HUDEP-2 (cell line): ENCODE data around the gene NCAPD2.
"Not testable (repeated sequence)": the region's sequence is repeated elsewhere in the genome, so short reads cannot be mapped to it uniquely, and the experiment has no call there.

ENCODE experiments used
- DNase-seq, 76 experiments: peaks; one replicate each; lab custom pipeline; 2025; ENCODE audit not compliant: unreplicated experiment in 76 of 76; lab: John Stamatoyannopoulos, UW

The NCAPD2 gene

GRCh38 chr12:6462234-6462995 is 31.5 kb upstream of the NCAPD2 start:
- DNase-seq: no peak

GRCh38 chr12:6463216-6463615 is 30.7 kb upstream of the NCAPD2 start:
- no peak for DNase-seq

GRCh38 chr12:6463858-6464257 is 30.0 kb upstream of the NCAPD2 start:
- no peak for DNase-seq

GRCh38 chr12:6464531-6464930 is 29.4 kb upstream of the NCAPD2 start:
- no peak for DNase-seq

- peak in 46 of 76 experiments; percentile 4 to 67 (median 28) for DNase-seq
These were observed 28.3 kb upstream of the NCAPD2 start for GRCh38 chr12:6465467-6466183.

- no peak for DNase-seq
These were observed 27.7 kb upstream of the NCAPD2 start for GRCh38 chr12:6466184-6466573.

GRCh38 chr12:6466751-6467150 is 27.2 kb upstream of the NCAPD2 start:
- DNase-seq: not testable (repeated sequence)

GRCh38 chr12:6467571-6468282 is 26.2 kb upstream of the NCAPD2 start:
- not testable (repeated sequence) for DNase-seq

- no peak for DNase-seq
These were observed 25.7 kb upstream of the NCAPD2 start for GRCh38 chr12:6468283-6468575.

- DNase-seq: peak in 42 of 76 experiments; percentile 1 to 54 (median 24)
These were observed 24.8 kb upstream of the NCAPD2 start for GRCh38 chr12:6469092-6469491.

- DNase-seq: peak in 1 of 76 experiments; percentile 18
These were observed 24.1 kb upstream of the NCAPD2 start for GRCh38 chr12:6469609-6470374.

- DNase-seq: peak; percentile 63 to 99 (median 96)
These were observed 23.3 kb upstream of the NCAPD2 start, which contains the start of gene VAMP1 for GRCh38 chr12:6470375-6471163. Gene VAMP1 (minus strand): TSS chr12:6470677. CDS start chr12:6470531, 146 bp downstream.

- DNase-seq: no peak
These were observed 21.9 kb upstream of the NCAPD2 start for GRCh38 chr12:6471989-6472360.

- no peak for DNase-seq
These were observed 21.4 kb upstream of the NCAPD2 start for GRCh38 chr12:6472491-6472890.

GRCh38 chr12:6475233-6475975 is 18.5 kb upstream of the NCAPD2 start:
- not testable (repeated sequence) for DNase-seq

- DNase-seq: no peak
These were observed 17.4 kb upstream of the NCAPD2 start for GRCh38 chr12:6476489-6476888.

- DNase-seq: not testable (repeated sequence)
These were observed 16.1 kb upstream of the NCAPD2 start for GRCh38 chr12:6477601-6478377.

GRCh38 chr12:6478416-6478815 is 15.5 kb upstream of the NCAPD2 start:
- no peak for DNase-seq

GRCh38 chr12:6488240-6488639 is 5.7 kb upstream of the NCAPD2 start:
- no peak for DNase-seq
